GM04504 (cell line): Measurements from ENCODE around the gene CCBE1.

Experiments
- DNase-seq: peaks from one replicate; pipeline ENCODE4 v3.0.0-alpha.2; 2012; ENCODE audit warnings: low read depth

Gene CCBE1

GRCh38 chr18:59393381-59393780, 303.8 kb downstream of the CCBE1 start:
- no peak for DNase-seq

- no peak for DNase-seq
These were observed 308.4 kb downstream of the CCBE1 start for GRCh38 chr18:59388817-59389216.

GRCh38 chr18:59387687-59388565, 309.3 kb downstream of the CCBE1 start:
- no peak for DNase-seq

DNA sequence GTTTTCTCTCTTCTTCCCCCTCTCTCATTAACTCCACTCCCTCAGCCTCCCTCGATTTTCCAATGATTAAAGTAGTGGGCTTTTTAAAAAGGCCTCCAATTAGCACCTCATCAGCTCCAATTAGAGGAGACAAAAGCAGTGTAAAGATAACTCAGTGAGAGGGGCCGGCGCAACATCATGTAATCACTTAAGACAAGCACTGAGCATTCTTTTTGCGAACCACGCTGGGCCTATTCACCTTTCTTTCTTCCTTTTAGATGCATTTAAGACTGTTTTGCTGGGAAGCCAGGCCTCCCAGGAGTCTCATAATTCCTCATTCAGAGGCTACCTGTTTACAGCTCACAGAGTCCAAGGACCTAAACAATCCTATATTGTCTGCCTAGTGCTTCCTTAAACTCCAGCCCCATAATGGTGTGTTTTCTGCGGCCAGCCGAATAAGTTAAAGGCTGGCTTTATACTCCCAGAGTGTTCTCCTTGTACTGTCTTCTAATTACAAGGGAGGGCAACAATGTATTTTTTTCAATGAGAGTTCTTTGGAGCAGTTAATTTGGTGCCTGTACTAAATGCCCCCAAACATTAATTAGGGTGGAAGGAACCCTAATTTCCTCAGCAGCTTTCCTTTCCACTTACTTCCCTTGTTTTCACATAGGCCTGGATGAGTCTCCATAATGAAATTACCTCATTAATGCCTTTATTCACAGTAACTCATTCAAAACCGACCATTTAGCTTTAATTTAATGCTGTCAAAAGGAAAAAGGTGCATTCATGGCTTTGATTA, 310.1 kb downstream of the CCBE1 start:
- no peak for DNase-seq

DNA sequence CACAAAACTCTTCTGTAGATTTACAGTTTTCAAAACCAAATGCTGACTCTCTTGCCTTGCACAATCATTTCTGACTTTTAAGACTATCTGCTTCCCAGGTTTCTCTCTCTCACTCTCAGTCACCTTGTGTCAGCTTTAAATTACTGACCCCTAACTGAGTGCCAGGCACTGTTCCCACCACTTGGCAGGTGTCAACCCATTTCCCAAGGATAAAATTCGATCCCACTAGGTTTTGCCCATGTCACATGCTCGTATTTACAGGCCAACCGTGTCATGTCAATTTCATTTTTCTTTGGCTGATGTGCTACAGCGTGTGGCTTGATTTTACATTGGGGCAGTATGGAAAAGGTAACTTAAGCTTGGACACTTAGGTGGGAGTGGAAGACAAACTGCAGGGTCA, 312.0 kb downstream of the CCBE1 start:
- DNase-seq = no peak

DNA sequence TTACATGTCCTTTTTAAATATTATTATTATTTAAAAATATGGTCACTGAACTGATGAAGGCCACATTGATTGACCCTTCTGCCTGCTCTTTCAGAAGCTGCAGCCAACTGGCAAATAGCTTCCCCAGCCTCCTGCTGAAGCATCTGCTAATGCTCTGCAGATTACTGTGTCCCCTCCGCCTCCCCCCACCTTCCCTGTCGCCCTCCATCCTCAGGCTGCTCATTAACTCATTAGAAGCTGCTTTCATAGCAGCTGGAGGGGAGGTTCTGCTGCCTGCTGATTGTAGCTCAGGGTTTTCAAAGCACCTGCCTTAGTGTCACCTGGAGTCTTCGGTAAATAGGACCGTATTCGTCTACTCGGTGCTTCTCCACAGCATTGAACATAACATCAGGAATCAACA, 313.4 kb downstream of the CCBE1 start:
- DNase-seq = no peak

- DNase-seq = no peak
These were observed 314.8 kb downstream of the CCBE1 start for GRCh38 chr18:59382383-59382782.

- DNase-seq = no peak
These were observed 315.3 kb downstream of the CCBE1 start for GRCh38 chr18:59381949-59382348.
